ENCODE data around the gene SCAP. TPM values are rescaled to one million over a fixed set of nuclear protein-coding genes. Genes with fewer than 3 reads are reported as not detected.

Gene SCAP
- total and polyA plus RNA-seq, 2 experiments from 2014 or later, result 35.5 to 141 TPM

- no peaks in the 10 kb centered on the region; the same call in 1 of the 2 replicates for H3F3A ChIP-seq (replicated peaks; ENCODE audit: low read depth)
- TF ChIP-seq ZNF331 (CRISPR knock-in tag; IDR thresholded peaks at IDR 0.05; ENCODE audit: low read depth) (no peak), ZNF114 (CRISPR knock-in tag; IDR thresholded peaks at IDR 0.05) (no peak), CREB1 (CRISPR knock-in tag; IDR thresholded peaks at IDR 0.05; ENCODE audit: low read depth) (no peak), NANOG (IDR thresholded peaks at IDR 0.05; ENCODE audit: borderline replicate concordance) (no peak), STAT1 (IDR thresholded peaks at IDR 0.05; ENCODE audit: unreplicated experiment) (no peak), ZNF462 (CRISPR knock-in tag; IDR thresholded peaks at IDR 0.05) (no peak), JUNB (IDR thresholded peaks at IDR 0.05; ENCODE audit: unreplicated experiment) (no peak), CTCF (conservative IDR thresholded peaks at IDR 0.05; ENCODE audit: low read depth in 2 of 2) (no peak), POLR2AphosphoS5 (IDR thresholded peaks at IDR 0.05; ENCODE audit: low read depth) (no peak), EZH2phosphoT487 (IDR thresholded peaks at IDR 0.05; ENCODE audit: unreplicated experiment) (no peak), ETS1 (IDR thresholded peaks at IDR 0.05) (no peak), EZH2 (IDR thresholded peaks at IDR 0.05; ENCODE audit: low read depth, unreplicated experiment) (no peak)
- ATAC-seq, result no peak
- H3K27ac ChIP-seq (ENCODE audit: low read depth), result no peak overlapping the region
- H3K4me2 ChIP-seq, result no peak overlapping the region
- no peaks in the 10 kb centered on the region for H3K27me3 ChIP-seq (ENCODE audit: insufficient read depth)
- H3K27me3 Mint-ChIP-seq (ENCODE audit: insufficient read depth, low read depth, poor library complexity), result peaks cover 1% of the 10 kb centered on the region
- H3K36me3 ChIP-seq (ENCODE audit: insufficient read depth), result no peaks in the 10 kb centered on the region; the same call in 1 of the 2 replicates
- H3K4me1 Mint-ChIP-seq, result peaks cover 4% of the 10 kb centered on the region; the same call in 2 of the 3 replicates
- no peak overlapping the region for H3K4me3 ChIP-seq
- no peaks in the 10 kb centered on the region for H3K9me2 ChIP-seq (ENCODE audit: insufficient read depth)
- no peak overlapping the region for H3K4me3 Mint-ChIP-seq
- no peak overlapping the region for H3K27ac Mint-ChIP-seq
- H3K4me1 ChIP-seq (ENCODE audit: insufficient read depth), result peaks cover 6% of the 10 kb centered on the region; the same call in 1 of the 2 replicates
- H3K9me3 Mint-ChIP-seq, result no peaks in the 10 kb centered on the region
- no peak for DNase-seq (ENCODE audit: low spot score)
- peaks cover 64% of the 10 kb centered on the region for H3K79me2 ChIP-seq (replicated peaks; ENCODE audit: insufficient read depth)
- H2AFZ ChIP-seq, result no peak overlapping the region
- peaks cover 36% of the 10 kb centered on the region for H4K20me1 ChIP-seq (replicated peaks; ENCODE audit: insufficient read depth)
- peaks cover 10% of the 10 kb centered on the region; the same call in 2 of the 3 replicates for H3K36me3 Mint-ChIP-seq (ENCODE audit: low read depth)
Measured at GRCh38 chr3:47392933-47393332, 82.8 kb downstream of the SCAP start.
